GM12891 (cell line): ENCODE data around the gene PRR15.

Experiments used
- DNase-seq: peaks from one replicate; pipeline ENCODE4 v3.0.0; 2011; ENCODE audit warnings: low spot score; ENCODE audit not compliant: insufficient read length
- FAIRE-seq: peaks from 2 replicates; lab custom pipeline; 2011; peaks lifted over from hg19 to GRCh38; lab: Jason Lieb, UNC
- PAX5 ChIP-seq: IDR thresholded peaks from 2 replicates; pipeline ENCODE4 v1.6.1; 2011; ENCODE audit warnings: low read length, moderate library complexity, mild to moderate bottlenecking; ENCODE audit not compliant: insufficient read depth, severe bottlenecking
- POLR2A ChIP-seq: IDR thresholded peaks from 2 replicates; pipeline ENCODE4 v1.6.1; 2011; ENCODE audit warnings: low read depth, low read length, control low read depth
- POLR2AphosphoS5 ChIP-seq: IDR thresholded peaks from 2 replicates; pipeline ENCODE4 v1.6.1; 2011; ENCODE audit warnings: low read depth, low read length, control low read depth
- POU2F2 ChIP-seq: IDR thresholded peaks from 2 replicates; pipeline ENCODE4 v1.6.1; 2011; ENCODE audit warnings: low read depth, mild to moderate bottlenecking, control low read depth, low read length, moderate library complexity
- SPI1 ChIP-seq: IDR thresholded peaks from 2 replicates; pipeline ENCODE4 v1.6.1; 2011; ENCODE audit warnings: low read depth, low read length, control low read depth
- TAF1 ChIP-seq: IDR thresholded peaks from 2 replicates; pipeline ENCODE4 v1.6.1; 2011; ENCODE audit warnings: low read depth, low read length, control low read depth

Gene PRR15

GRCh38 chr7:29614229-29614628, 50.6 kb downstream of the PRR15 start:
- no peak for TF ChIP-seq POLR2A
- TF ChIP-seq POLR2AphosphoS5 = no peak
- TF ChIP-seq SPI1 = no peak
- no peak for TF ChIP-seq PAX5
- TF ChIP-seq POU2F2 = no peak
- TF ChIP-seq TAF1 = no peak
- DNase-seq (no peak), FAIRE-seq (no peak)
